ENCODE measurements around the gene DHRS2. TPM values are rescaled to one million over a fixed set of nuclear protein-coding genes. Genes with fewer than 3 reads are reported as not detected.

Gene DHRS2
- polyA plus RNA-seq, 1 of the 3 experiments (the other 2 are of a cell fraction): 1.2 TPM

- H3F3A ChIP-seq (replicated peaks; ENCODE audit: insufficient read depth): no peaks in the 10 kb centered on the region
- no peak overlapping the region for H3K9ac ChIP-seq
- H3K9me3 ChIP-seq: no peaks in the 10 kb centered on the region
- H2AFZ ChIP-seq (ENCODE audit: low read depth): no peak overlapping the region
- no peaks in the 10 kb centered on the region for H3K27me3 ChIP-seq (ENCODE audit: insufficient read depth)
- no peak overlapping the region for H3K27ac ChIP-seq (ENCODE audit: low read depth in 2 of 2, low read length in 1 of 2)
- no peaks in the 10 kb centered on the region for H4K20me1 ChIP-seq (ENCODE audit: insufficient read depth)
- ChIA-PET CTCF (interaction anchor here (1.2 to 3.6 kb wide), 2 partner anchors 14 to 20 kb away, joined by 8 to 31 read pairs; no protein-coding TSS in a partner anchor), POLR2A (no interaction called here)
- WGBS (ENCODE audit: low lambda C conversion rate): 24% methylated on average over 7 of the region's 9 CpGs
- no peak overlapping the region for H3K4me3 ChIP-seq (ENCODE audit: low read depth in 2 of 2, low read length in 1 of 2)
- no peaks in the 10 kb centered on the region for H3K9me2 ChIP-seq
- no peak for DNase-seq
- H3K79me2 ChIP-seq (ENCODE audit: insufficient read depth): no peaks in the 10 kb centered on the region
- no peaks in the 10 kb centered on the region for H3K36me3 ChIP-seq (replicated peaks in 1 of 2; ENCODE audit: control insufficient read depth in 1 of 2, insufficient read depth in 2 of 2, low read length in 1 of 2)
- peaks cover 3 to 4% of the 10 kb centered on the region in 2 experiments; a peak in 2 of 4 replicates for H3K4me1 ChIP-seq (ENCODE audit: control insufficient read depth in 1 of 2, insufficient read depth in 2 of 2, low read depth in 1 of 2, low read length in 1 of 2)
- H3K4me2 ChIP-seq: no peak overlapping the region
- TF ChIP-seq EZH2phosphoT487 (IDR thresholded peaks at IDR 0.05; ENCODE audit: borderline replicate concordance, low read depth): no peak
- no peak for TF ChIP-seq CTCF (IDR thresholded peaks at IDR 0.05)
- TF ChIP-seq REST (IDR thresholded peaks at IDR 0.05; ENCODE audit: low read depth, low read length): no peak
- TF ChIP-seq EP300 (IDR thresholded peaks at IDR 0.05; ENCODE audit: borderline replicate concordance in 1 of 2, low read depth in 1 of 2, low read length in 1 of 2): no peak
- no peak for TF ChIP-seq TCF12 (IDR thresholded peaks at IDR 0.05)
- no peak for TF ChIP-seq PBX3 (IDR thresholded peaks at IDR 0.05)
- no peak for TF ChIP-seq ZBTB33 (IDR thresholded peaks at IDR 0.05; ENCODE audit: borderline replicate concordance, low read depth)
- no peak for TF ChIP-seq NFIC (IDR thresholded peaks at IDR 0.05; ENCODE audit: borderline replicate concordance)
- no peak for TF ChIP-seq MEF2A (IDR thresholded peaks at IDR 0.05; ENCODE audit: borderline replicate concordance, low read depth)
- TF ChIP-seq USF2 (IDR thresholded peaks at IDR 0.05; ENCODE audit: borderline replicate concordance, low read depth, low read length): no peak
- no peak for TF ChIP-seq NRF1 (IDR thresholded peaks at IDR 0.05; ENCODE audit: low read depth, low read length)
- no peak for TF ChIP-seq JUND (IDR thresholded peaks at IDR 0.05)
- TF ChIP-seq SMC3 (IDR thresholded peaks at IDR 0.05; ENCODE audit: low read depth, low read length): no peak
- TF ChIP-seq RCOR1 (IDR thresholded peaks at IDR 0.05; ENCODE audit: low read length): no peak
- TF ChIP-seq FOXJ3 (CRISPR knock-in tag; IDR thresholded peaks at IDR 0.05): no peak
These were observed 9.9 kb downstream of the DHRS2 start for GRCh38 chr14:23645812-23646647.

All from SK-N-SH (cell line).